ENCODE data around the gene GPRIN3.
"Not testable (repeated sequence)": the region's sequence is repeated elsewhere in the genome, so short reads cannot be mapped to it uniquely, and the experiment has no call there.

Gene GPRIN3

GRCh38 chr4:89222170-89222569 is 85.4 kb downstream of the GPRIN3 start:
- no peak for DNase-seq (ENCODE audit: extremely low read depth in 1 of 2, low read depth in 1 of 2)

- DNase-seq (ENCODE audit: extremely low read depth in 1 of 2, low read depth in 1 of 2), result no peak
Observed at GRCh38 chr4:89221167-89221867, 86.3 kb downstream of the GPRIN3 start.

- no peak for DNase-seq (ENCODE audit: extremely low read depth in 1 of 2, low read depth in 1 of 2)
Observed at GRCh38 chr4:89218587-89218986, 89.0 kb downstream of the GPRIN3 start.

- no peak for DNase-seq (ENCODE audit: extremely low read depth in 1 of 2, low read depth in 1 of 2)
Observed at GRCh38 chr4:89217604-89218003, 90.0 kb downstream of the GPRIN3 start.

- DNase-seq (ENCODE audit: extremely low read depth in 1 of 2, low read depth in 1 of 2), result no peak
Observed at GRCh38 chr4:89216866-89217265, 90.7 kb downstream of the GPRIN3 start.

- no peak for DNase-seq (ENCODE audit: extremely low read depth in 1 of 2, low read depth in 1 of 2)
Observed at GRCh38 chr4:89216422-89216821, 91.2 kb downstream of the GPRIN3 start.

- no peak for DNase-seq (ENCODE audit: extremely low read depth in 1 of 2, low read depth in 1 of 2)
Observed at GRCh38 chr4:89215736-89216135, 91.9 kb downstream of the GPRIN3 start.

GRCh38 chr4:89214308-89214707 is 93.3 kb downstream of the GPRIN3 start:
- no peak for DNase-seq (ENCODE audit: extremely low read depth in 1 of 2, low read depth in 1 of 2)

- DNase-seq (ENCODE audit: extremely low read depth in 1 of 2, low read depth in 1 of 2), result no peak
Observed at GRCh38 chr4:89213382-89213701, 94.3 kb downstream of the GPRIN3 start.

- no peak for DNase-seq (ENCODE audit: extremely low read depth in 1 of 2, low read depth in 1 of 2)
Observed at GRCh38 chr4:89212666-89213381, 94.8 kb downstream of the GPRIN3 start.

GRCh38 chr4:89204624-89205023 is 103.0 kb downstream of the GPRIN3 start:
- no peak for DNase-seq (ENCODE audit: extremely low read depth in 1 of 2, low read depth in 1 of 2)

- DNase-seq (ENCODE audit: extremely low read depth in 1 of 2, low read depth in 1 of 2), result no peak
Observed at GRCh38 chr4:89203902-89204301, 103.7 kb downstream of the GPRIN3 start.

GRCh38 chr4:89199394-89199793 is 108.2 kb downstream of the GPRIN3 start:
- DNase-seq (ENCODE audit: extremely low read depth in 1 of 2, low read depth in 1 of 2), result not testable (repeated sequence)

- no peak for DNase-seq (ENCODE audit: extremely low read depth in 1 of 2, low read depth in 1 of 2)
Observed at GRCh38 chr4:89197920-89198319, 109.7 kb downstream of the GPRIN3 start.

GRCh38 chr4:89196745-89197144 is 110.9 kb downstream of the GPRIN3 start:
- DNase-seq (ENCODE audit: extremely low read depth in 1 of 2, low read depth in 1 of 2), result no peak

GRCh38 chr4:89196056-89196674 is 111.4 kb downstream of the GPRIN3 start:
- no peak for DNase-seq (ENCODE audit: extremely low read depth in 1 of 2, low read depth in 1 of 2)

GRCh38 chr4:89193843-89194242 is 113.8 kb downstream of the GPRIN3 start:
- no peak for DNase-seq (ENCODE audit: extremely low read depth in 1 of 2, low read depth in 1 of 2)
